ENCODE measurements around the gene GBP5.
"Not testable (repeated sequence)": the region's sequence is repeated elsewhere in the genome, so short reads cannot be mapped to it uniquely, and the experiment has no call there.

The GBP5 gene

DNA sequence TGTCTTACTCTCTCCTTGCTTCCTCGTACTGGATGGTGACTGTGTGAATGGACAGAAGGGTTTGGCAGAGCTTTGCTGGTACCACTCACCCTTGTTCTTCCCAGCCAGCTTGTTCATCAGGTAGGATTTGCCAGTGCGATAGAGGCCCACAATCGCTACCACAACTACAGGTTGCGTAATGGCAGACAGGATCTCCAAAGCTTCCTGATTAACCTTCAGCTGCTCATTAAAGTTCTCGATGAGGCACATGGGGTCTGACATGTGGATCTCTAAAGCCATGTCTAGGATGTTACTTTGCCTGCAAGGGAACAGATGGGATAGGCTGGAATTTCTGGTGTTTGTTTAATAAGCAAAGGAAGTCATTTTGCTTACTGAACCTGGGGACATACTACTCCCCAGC is 3.4 kb downstream of the GBP5 start:
- H3K27ac Mint-ChIP-seq, result peak overlapping the region; percentile 49
- peak overlapping the region; percentile 99 for H3K4me3 Mint-ChIP-seq

GRCh38 chr1:89262643-89263042 is 10.0 kb downstream of the GBP5 start:
- peak overlapping the region; percentile 80 for H3K4me3 Mint-ChIP-seq
- peak overlapping the region; percentile 72 for H3K27ac Mint-ChIP-seq
- peaks cover 83% of the 10 kb centered on the region for H3K36me3 Mint-ChIP-seq (ENCODE audit: low read depth)

More for the DNA sequence above, 3.4 kb downstream of the GBP5 start:
- Mint-ChIP-seq H3K9me3 (peaks cover 10% of the 10 kb centered on the region), H3K36me3 (ENCODE audit: low read depth) (peaks cover 85% of the 10 kb centered on the region), H3K27me3 (ENCODE audit: low read depth) (no peaks in the 10 kb centered on the region), H3K4me1 (ENCODE audit: low read depth) (peaks cover 50% of the 10 kb centered on the region)

GRCh38 chr1:89261926-89262515 is 10.6 kb downstream of the GBP5 start:
- Mint-ChIP-seq H3K36me3 (ENCODE audit: low read depth) (peaks cover 81% of the 10 kb centered on the region), H3K9me3 (peaks cover 6% of the 10 kb centered on the region), H3K27ac (peak overlapping the region; percentile 57), H3K4me3 (peak overlapping the region; percentile 80), H3K27me3 (ENCODE audit: low read depth) (no peaks in the 10 kb centered on the region), H3K4me1 (ENCODE audit: low read depth) (peaks cover 69% of the 10 kb centered on the region)

More at GRCh38 chr1:89262643-89263042, 10.0 kb downstream of the GBP5 start:
- Mint-ChIP-seq H3K9me3 (peaks cover 5% of the 10 kb centered on the region), H3K4me1 (ENCODE audit: low read depth) (peaks cover 73% of the 10 kb centered on the region), H3K27me3 (ENCODE audit: low read depth) (no peaks in the 10 kb centered on the region)

GRCh38 chr1:89260566-89261255 is 11.9 kb downstream of the GBP5 start:
- Mint-ChIP-seq H3K27me3 (ENCODE audit: low read depth) (no peaks in the 10 kb centered on the region), H3K36me3 (ENCODE audit: low read depth) (peaks cover 79% of the 10 kb centered on the region), H3K9me3 (peaks cover 8% of the 10 kb centered on the region), H3K27ac (peak overlapping the region; percentile 89), H3K4me1 (ENCODE audit: low read depth) (peaks cover 67% of the 10 kb centered on the region), H3K4me3 (peak overlapping the region; percentile 82)

DNA sequence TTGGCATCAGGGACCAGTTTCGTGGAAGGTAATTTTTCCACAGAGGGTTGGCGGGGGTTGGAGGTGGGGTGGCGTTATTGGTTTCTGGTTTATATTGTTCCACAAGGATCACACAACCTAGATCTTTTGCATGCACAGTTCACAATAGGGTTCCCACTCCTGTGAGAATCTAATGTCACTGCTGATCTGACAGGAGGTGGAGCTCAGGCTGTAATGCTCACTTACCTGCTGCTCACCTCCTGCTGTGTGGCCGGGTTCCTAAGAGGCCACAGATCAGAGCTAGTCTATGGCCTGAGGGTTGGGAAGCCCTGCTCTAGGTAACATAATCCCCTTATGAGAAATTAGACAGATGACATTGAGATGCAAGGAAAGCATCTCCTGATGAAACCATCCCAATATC is 12.6 kb downstream of the GBP5 start:
- peaks cover 8% of the 10 kb centered on the region for H3K9me3 Mint-ChIP-seq
- peak overlapping the region; percentile 75 for H3K27ac Mint-ChIP-seq
- peaks cover 68% of the 10 kb centered on the region for H3K4me1 Mint-ChIP-seq (ENCODE audit: low read depth)
- no peaks in the 10 kb centered on the region for H3K27me3 Mint-ChIP-seq (ENCODE audit: low read depth)
- H3K4me3 Mint-ChIP-seq, result peak overlapping the region; percentile 48
- H3K36me3 Mint-ChIP-seq (ENCODE audit: low read depth), result peaks cover 79% of the 10 kb centered on the region

DNA sequence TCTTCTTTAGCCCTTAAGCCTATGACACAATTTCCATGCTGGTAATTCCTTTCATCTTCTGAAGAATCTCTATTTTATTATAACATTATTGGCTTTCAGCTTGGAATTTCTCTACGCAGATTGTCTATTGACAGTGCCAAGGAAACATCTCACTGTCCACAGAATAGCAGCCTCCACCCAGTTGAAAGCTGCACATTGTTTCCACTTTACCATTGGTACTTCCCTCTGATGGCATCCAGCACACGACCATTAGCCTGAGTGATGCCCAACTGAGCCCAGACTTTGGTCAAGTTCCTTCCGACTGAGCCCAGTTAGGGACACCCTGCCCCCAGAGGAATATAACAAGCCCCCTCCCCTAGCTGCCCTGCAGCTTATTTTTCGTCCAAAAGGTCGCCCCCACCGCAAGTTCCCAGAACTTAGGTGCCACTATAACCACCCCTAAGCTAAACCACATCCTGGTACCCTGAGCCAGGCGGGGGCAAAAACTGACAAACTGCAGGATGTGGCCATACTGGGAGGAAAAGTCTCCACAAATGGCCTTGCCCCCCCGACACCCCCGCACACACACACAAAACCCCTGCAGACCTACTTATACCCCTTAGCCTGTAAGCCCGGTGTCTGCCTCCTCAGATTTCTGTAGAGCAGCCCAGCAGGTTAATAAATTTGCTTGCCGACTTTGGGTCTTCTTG is 13.2 kb downstream of the GBP5 start:
- Mint-ChIP-seq H3K27me3 (ENCODE audit: low read depth) (no peaks in the 10 kb centered on the region), H3K4me1 (ENCODE audit: low read depth) (peaks cover 67% of the 10 kb centered on the region), H3K36me3 (ENCODE audit: low read depth) (peaks cover 79% of the 10 kb centered on the region), H3K4me3 (peak overlapping the region; percentile 48), H3K9me3 (peaks cover 8% of the 10 kb centered on the region), H3K27ac (peak overlapping the region; percentile 75)

GRCh38 chr1:89257041-89257440 is 15.6 kb downstream of the GBP5 start:
- H3K27me3 Mint-ChIP-seq (ENCODE audit: low read depth), result no peaks in the 10 kb centered on the region
- H3K36me3 Mint-ChIP-seq (ENCODE audit: low read depth), result peaks cover 81% of the 10 kb centered on the region
- H3K4me1 Mint-ChIP-seq (ENCODE audit: low read depth), result peaks cover 65% of the 10 kb centered on the region
- H3K9me3 Mint-ChIP-seq, result peaks cover 11% of the 10 kb centered on the region
- H3K27ac Mint-ChIP-seq, result peak overlapping the region; percentile 66
- no peak overlapping the region for H3K4me3 Mint-ChIP-seq

DNA sequence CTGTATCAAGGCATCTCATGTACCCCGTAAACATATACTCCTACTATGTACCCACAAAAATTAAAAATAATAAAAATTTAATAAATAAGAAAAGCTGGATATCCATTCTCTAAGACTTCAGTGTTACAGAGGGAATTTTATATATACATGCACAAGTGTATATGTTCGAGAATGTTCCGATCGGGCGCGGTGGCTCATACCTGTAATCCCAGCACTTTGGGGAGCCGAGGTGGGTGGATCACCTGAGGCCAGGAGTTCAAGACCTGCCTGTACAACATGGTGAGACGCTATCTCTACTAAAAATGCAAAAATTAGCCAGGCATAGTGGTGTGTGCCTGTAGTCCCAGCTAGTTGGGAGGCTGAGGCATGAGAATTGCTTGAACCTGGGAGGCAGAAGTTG is 17.1 kb downstream of the GBP5 start:
- peaks cover 63% of the 10 kb centered on the region for H3K4me1 Mint-ChIP-seq (ENCODE audit: low read depth)
- peaks cover 11% of the 10 kb centered on the region for H3K9me3 Mint-ChIP-seq
- H3K27me3 Mint-ChIP-seq (ENCODE audit: low read depth); H3K4me3 Mint-ChIP-seq; H3K27ac Mint-ChIP-seq: not testable (repeated sequence)
- peaks cover 79% of the 10 kb centered on the region for H3K36me3 Mint-ChIP-seq (ENCODE audit: low read depth)

DNA sequence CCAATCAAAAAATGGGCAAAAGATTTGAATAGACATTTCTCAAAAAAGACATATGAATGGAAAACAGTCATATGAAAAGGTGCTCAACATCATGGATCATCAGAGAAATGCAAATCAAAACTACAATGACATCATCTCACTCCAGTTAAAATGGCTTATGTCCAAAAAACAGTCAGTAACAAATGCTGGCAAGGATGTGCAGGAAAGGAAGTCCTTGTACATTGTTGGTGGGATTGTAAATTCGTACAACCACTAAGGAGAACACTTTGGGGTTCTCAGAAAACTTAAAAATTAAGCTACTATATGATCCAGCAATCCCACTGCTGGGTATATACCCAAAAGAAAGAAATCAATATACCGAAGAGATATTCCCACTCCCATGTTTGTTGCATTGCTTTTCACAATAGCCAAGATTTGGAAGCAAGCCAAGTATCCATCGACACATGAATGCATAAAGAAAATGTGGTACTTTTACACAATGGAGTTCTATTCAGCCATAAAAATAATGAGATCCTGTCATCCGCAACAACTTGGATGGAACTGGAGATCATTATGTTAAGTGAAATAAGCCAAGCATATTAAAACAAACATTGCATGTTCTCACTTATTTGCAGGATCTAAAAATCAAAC is 17.9 kb downstream of the GBP5 start:
- Mint-ChIP-seq H3K9me3 (peaks cover 15% of the 10 kb centered on the region), H3K4me3 (no peak overlapping the region), H3K27me3 (ENCODE audit: low read depth) (no peaks in the 10 kb centered on the region), H3K4me1 (ENCODE audit: low read depth) (peaks cover 64% of the 10 kb centered on the region), H3K36me3 (ENCODE audit: low read depth) (peaks cover 81% of the 10 kb centered on the region), H3K27ac (no peak overlapping the region)

DNA sequence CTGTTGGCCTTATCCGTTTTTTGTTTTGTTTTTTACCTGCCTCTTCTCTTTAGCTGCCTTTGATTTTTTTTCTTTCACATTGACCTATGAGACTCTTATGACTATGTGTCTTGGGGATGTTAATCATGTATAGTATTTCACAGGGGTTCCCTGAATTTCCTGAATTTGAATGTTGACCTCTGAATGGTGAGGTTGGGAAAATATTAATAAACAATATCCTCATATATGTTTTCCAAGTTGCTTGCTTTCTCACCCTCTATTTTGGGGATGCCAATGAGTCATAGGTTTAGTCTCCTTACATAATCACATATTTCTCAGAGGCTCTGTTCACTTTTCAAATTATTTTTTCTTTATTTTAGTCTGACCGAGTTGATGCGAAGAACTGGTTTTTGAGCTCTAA is 29.6 kb downstream of the GBP5 start:
- Mint-ChIP-seq H3K36me3 (ENCODE audit: low read depth) (peaks cover 81% of the 10 kb centered on the region), H3K4me3 (no peak overlapping the region), H3K4me1 (ENCODE audit: low read depth) (peaks cover 16% of the 10 kb centered on the region), H3K27me3 (ENCODE audit: low read depth) (no peaks in the 10 kb centered on the region), H3K9me3 (peaks cover 85% of the 10 kb centered on the region), H3K27ac (no peak overlapping the region)

All from T-helper 1 cell treated with Interleukin-12 subunit alpha and Interleukin-12 subunit beta and Interleukin-4 antibody, amounts not matched to agents 30 μg/mL and 1 μg/mL, for 36 hours (primary cell).